Keratinocyte (primary cell): Measurements from ENCODE around the gene TACR2. TPM values are rescaled to one million over a fixed set of nuclear protein-coding genes. Genes with fewer than 3 reads are reported as not detected.

ENCODE experiments used
- DNase-seq: peaks from one replicate; pipeline ENCODE4 v3.0.0-alpha.2; 2011; ENCODE audit warnings: low read depth, missing footprints, low spot score
- FAIRE-seq: peaks from 2 replicates; lab custom pipeline; 2011; peaks lifted over from hg19 to GRCh38; lab: Jason Lieb, UNC
- H2AFZ ChIP-seq: 2 replicates; pipeline ENCODE4 v1.6.0; 2012; ENCODE audit warnings: low read length, control low read depth, inconsistent platforms; ENCODE audit not compliant: control insufficient read depth
- H3K27ac ChIP-seq: 2 replicates; pipeline ENCODE4 v1.5.1; 2011; ENCODE audit warnings: low read length; ENCODE audit not compliant: control insufficient read depth, insufficient read depth
- H3K27me3 ChIP-seq: 3 replicates; pipeline ENCODE4 v1.6.0; 2011; ENCODE audit warnings: low read length; ENCODE audit not compliant: control insufficient read depth, insufficient read depth; ENCODE audit errors: extremely low read depth
- H3K36me3 ChIP-seq, 2 experiments: 2 replicates in 1 of 2; 3 replicates in 1 of 2; pipeline ENCODE4 v1.5.1; 2011; ENCODE audit warnings: low read length in 2 of 2, mild to moderate bottlenecking in 1 of 2; ENCODE audit not compliant: control insufficient read depth in 2 of 2, insufficient read depth in 2 of 2; ENCODE audit errors: extremely low read depth in 1 of 2
- H3K4me1 ChIP-seq: 3 replicates; pipeline ENCODE4 v1.5.1; 2011; ENCODE audit warnings: low read length; ENCODE audit not compliant: control insufficient read depth, insufficient read depth; ENCODE audit errors: extremely low read depth
- H3K4me2 ChIP-seq: 3 replicates; pipeline ENCODE4 v1.6.0; 2011; ENCODE audit warnings: low read depth, low read length; ENCODE audit not compliant: control insufficient read depth, insufficient read depth; ENCODE audit errors: extremely low read depth
- H3K4me3 ChIP-seq, 3 experiments: fragments of 200-600 bp in 1 of 3; sonication (generic) in 1 of 3; 2 replicates in 2 of 3; 3 replicates in 1 of 3; pipeline ENCODE4 v1.5.1; 2011 to 2016; ENCODE audit warnings: low read length in 3 of 3, mild to moderate bottlenecking in 3 of 3, control low read depth in 2 of 3, inconsistent platforms in 1 of 3, low read depth in 1 of 3, mixed read lengths in 1 of 3, mixed run types in 1 of 3, moderate library complexity in 1 of 3; ENCODE audit not compliant: control insufficient read depth in 2 of 3, insufficient read depth in 2 of 3; ENCODE audit errors: extremely low read depth in 1 of 3
- H3K79me2 ChIP-seq: 2 replicates; pipeline ENCODE4 v1.6.0; 2012; ENCODE audit warnings: low read length; ENCODE audit not compliant: control insufficient read depth, insufficient read depth
- H3K9ac ChIP-seq: 3 replicates; pipeline ENCODE4 v1.6.0; 2011; ENCODE audit warnings: low read length; ENCODE audit not compliant: control insufficient read depth, insufficient read depth; ENCODE audit errors: extremely low read depth
- H3K9me1 ChIP-seq: 3 replicates; pipeline ENCODE4 v1.6.0; 2011; ENCODE audit warnings: low read length; ENCODE audit not compliant: control insufficient read depth, insufficient read depth; ENCODE audit errors: extremely low read depth
- H3K9me3 ChIP-seq: 2 replicates; pipeline ENCODE4 v1.5.1; 2012; ENCODE audit warnings: low read depth, low read length; ENCODE audit not compliant: control insufficient read depth
- H4K20me1 ChIP-seq: 3 replicates; pipeline ENCODE4 v1.6.0; 2011; ENCODE audit warnings: low read length; ENCODE audit not compliant: control insufficient read depth, insufficient read depth; ENCODE audit errors: extremely low read depth
- CTCF ChIP-seq, 3 experiments: IDR thresholded peaks in 1 of 3; conservative IDR thresholded peaks in 1 of 3; optimal IDR thresholded peaks in 1 of 3; 2 replicates in 2 of 3; 3 replicates in 1 of 3; pipeline versions ENCODE3 to v1.5.1; 2011; ENCODE audit warnings: low read length in 3 of 3, mild to moderate bottlenecking in 3 of 3, moderate library complexity in 2 of 3, control low read depth in 1 of 3, inconsistent platforms in 1 of 3; ENCODE audit not compliant: insufficient read depth in 2 of 3; ENCODE audit errors: extremely low read depth in 1 of 3
- EZH2 ChIP-seq: IDR thresholded peaks from one replicate; pipeline ENCODE4 v1.6.1; 2012; ENCODE audit warnings: inconsistent platforms, mild to moderate bottlenecking, low read length, moderate library complexity
- dilution Hi-C: fragments of 300-500 bp; cut with MboI; formaldehyde crosslinking; loops from one replicate; pipeline ENCODE4 v1.7.0; 2020; ENCODE audit warnings: low sequenced_read_pairs; ENCODE audit not compliant: extremely low pct_ligation_motif_present
- polyA plus RNA-seq, 5 experiments: library from polyadenylated mRNA; depleted of rRNA in 3 of 5; stranded (reverse) in 3 of 5; stranded (forward) in 1 of 5; unstranded in 1 of 5; fragments of >200 nt; gene quantifications; 1 replicate in 1 of 5; 2 replicates in 3 of 5; 3 replicates in 1 of 5; pipeline versions ENCODE4 v1.2.1 to v1.2.3, GENCODE V29; 2011 to 2012; ENCODE audit warnings: missing spikeins in 2 of 5, low read depth in 1 of 5, low replicate concordance in 1 of 5

The TACR2 gene
- polyA plus RNA-seq, 1 donor (not counting 4 experiments of a cell fraction or from before 2014, with no cell fraction given), result 0.07 TPM

GRCh38 chr10:69456880-69457693 is 40.4 kb upstream of the TACR2 start:
- Histone ChIP-seq H3K4me1 (peaks cover 22% of the 10 kb centered on the region), H3K36me3 (no peaks in the 10 kb centered on the region), H3K9me1 (no peaks in the 10 kb centered on the region), H3K27ac (no peak overlapping the region), H2AFZ (no peak overlapping the region), H3K27me3 (no peaks in the 10 kb centered on the region), H3K9me3 (no peaks in the 10 kb centered on the region), H3K4me3 (no peak overlapping the region), H4K20me1 (no peaks in the 10 kb centered on the region), H3K9ac (no peak overlapping the region), H3K4me2 (peak overlapping the region; percentile 10), H3K79me2 (no peaks in the 10 kb centered on the region)
- TF ChIP-seq EZH2, result no peak
- TF ChIP-seq CTCF (optimal IDR thresholded peaks at IDR 0.05 in 1 of 3, IDR thresholded peaks at IDR 0.05 in 1 of 3, conservative IDR thresholded peaks at IDR 0.05 in 1 of 3; ENCODE audit: extremely low read depth in 1 of 3, insufficient read depth in 2 of 3, low read length in 3 of 3), result no peak
- dilution Hi-C loops, result no loop called here
- peak; percentile 9 for FAIRE-seq
- peak; percentile 56 for DNase-seq

DNA sequence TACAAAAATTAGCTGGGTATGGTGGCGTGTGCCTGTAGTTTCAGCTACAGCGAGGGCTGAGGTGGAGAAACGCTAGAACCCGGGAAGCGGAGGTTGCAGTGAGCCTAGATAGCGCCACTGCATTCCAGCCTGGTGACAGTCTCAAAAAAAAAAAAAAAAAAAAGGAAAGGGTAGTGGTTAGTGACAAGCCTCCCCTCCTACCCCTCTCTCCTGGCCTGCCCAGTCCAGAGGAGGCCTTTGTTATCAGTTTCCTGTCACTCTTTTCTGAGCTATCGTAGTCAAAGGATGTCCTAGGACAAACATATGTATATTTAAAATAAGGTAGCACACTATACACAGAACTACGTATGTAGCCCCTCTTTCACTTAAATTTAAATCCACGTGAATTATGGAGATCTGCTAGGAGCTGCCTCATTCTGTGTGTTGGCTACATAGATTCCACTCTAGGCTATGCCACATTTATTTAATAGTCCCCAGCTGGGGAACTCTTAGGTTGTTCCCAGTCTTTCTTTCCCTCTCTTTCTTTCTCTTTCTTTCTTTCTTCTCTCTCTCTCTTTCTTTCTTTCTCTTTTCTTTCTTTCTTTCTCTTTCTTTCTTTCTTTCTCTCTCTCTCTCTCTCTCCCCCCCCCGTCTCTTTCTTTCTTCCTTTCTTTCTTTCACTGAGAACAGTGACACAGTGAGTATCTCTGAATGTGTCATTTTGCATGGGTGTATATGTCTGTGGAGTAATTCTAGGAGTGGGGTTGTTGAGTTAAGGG is 38.5 kb upstream of the TACR2 start:
- H3K9me1 ChIP-seq, result no peaks in the 10 kb centered on the region
- TF ChIP-seq EZH2 (no peak), CTCF (optimal IDR thresholded peaks at IDR 0.05 in 1 of 3, IDR thresholded peaks at IDR 0.05 in 1 of 3, conservative IDR thresholded peaks at IDR 0.05 in 1 of 3; ENCODE audit: extremely low read depth in 1 of 3, insufficient read depth in 2 of 3, low read length in 3 of 3) (no peak)
- no peak overlapping the region for H3K9ac ChIP-seq
- dilution Hi-C loops, result no loop called here
- H3K4me1 ChIP-seq, result peaks cover 32% of the 10 kb centered on the region
- DNase-seq (no peak), FAIRE-seq (no peak)
- H3K4me2 ChIP-seq, result no peak overlapping the region
- no peak overlapping the region for H2AFZ ChIP-seq
- H4K20me1 ChIP-seq, result no peaks in the 10 kb centered on the region
- H3K36me3 ChIP-seq, result no peaks in the 10 kb centered on the region
- H3K9me3 ChIP-seq, result no peaks in the 10 kb centered on the region
- H3K4me3 ChIP-seq, result no peak overlapping the region
- H3K27ac ChIP-seq, result no peak overlapping the region
- H3K79me2 ChIP-seq, result no peaks in the 10 kb centered on the region
- H3K27me3 ChIP-seq, result no peaks in the 10 kb centered on the region
